HCT116 (cell line): ENCODE measurements around the gene AMACR. TPM values are rescaled to one million over a fixed set of nuclear protein-coding genes. Genes with fewer than 3 reads are reported as not detected.

Experiments
- CBX3 ChIP-seq: IDR thresholded peaks from 2 replicates; pipeline ENCODE4 v1.6.1; 2012; ENCODE audit warnings: low read depth
- CEBPB ChIP-seq: IDR thresholded peaks from 2 replicates; pipeline ENCODE4 v1.6.1; 2012; ENCODE audit warnings: low read depth
- ELF1 ChIP-seq: IDR thresholded peaks from 2 replicates; pipeline ENCODE4 v1.6.1; 2012; ENCODE audit warnings: low read depth, borderline replicate concordance
- FOSL1 ChIP-seq: IDR thresholded peaks from 2 replicates; pipeline ENCODE4 v1.6.1; 2012; ENCODE audit warnings: low read depth
- SP1 ChIP-seq: IDR thresholded peaks from 2 replicates; pipeline ENCODE4 v1.6.1; 2012; ENCODE audit warnings: low read depth
- SRF ChIP-seq: IDR thresholded peaks from 2 replicates; pipeline ENCODE4 v1.6.1; 2012; ENCODE audit warnings: low read depth
- YY1 ChIP-seq: IDR thresholded peaks from 2 replicates; pipeline ENCODE4 v1.6.1; 2011; ENCODE audit warnings: low read length, low read depth, moderate library complexity, mild to moderate bottlenecking; ENCODE audit not compliant: insufficient replicate concordance; ENCODE audit errors: extremely low read depth
- ZBTB33 ChIP-seq: IDR thresholded peaks from 2 replicates; pipeline ENCODE4 v1.6.1; 2011; ENCODE audit warnings: mild to moderate bottlenecking, low read length, moderate library complexity; ENCODE audit not compliant: insufficient replicate concordance; ENCODE audit errors: extremely low read depth
- ZNF274 ChIP-seq: fragments of 200-500 bp; sonication (Bioruptor generic); IDR thresholded peaks from 2 replicates; pipeline ENCODE4 v1.6.1; 2014; ENCODE audit warnings: mild to moderate bottlenecking, low read depth, low read length, inconsistent platforms
- total RNA-seq: library from RNA; stranded (reverse); gene quantifications from one replicate; pipeline ENCODE4 v1.2.1, GENCODE V29; 2021; ENCODE audit not compliant: unreplicated experiment
- TF ChIP-seq, protein P1 (sequence below), 3 experiments: fragments of 200-600 bp in 1 of 3; sonication (generic) in 1 of 3; IDR thresholded peaks in 2 of 3; conservative IDR thresholded peaks in 1 of 3; 2 replicates each; pipeline ENCODE4 v1.5.1; 2012 to 2017; ENCODE audit warnings: low read depth in 2 of 3, low read length in 2 of 3, antibody characterized with exemption in 1 of 3, borderline replicate concordance in 1 of 3, control low read depth in 1 of 3, mild to moderate bottlenecking in 1 of 3, mixed read lengths in 1 of 3, mixed run types in 1 of 3, moderate library complexity in 1 of 3; ENCODE audit not compliant: insufficient read depth in 1 of 3
- TF ChIP-seq, protein P2 (sequence below): IDR thresholded peaks from 2 replicates; pipeline ENCODE4 v1.6.1; 2012

AMACR gene
- total RNA-seq, 1 experiment from 2014 or later = 4.3 TPM

- TF ChIP-seq, protein P1, sequence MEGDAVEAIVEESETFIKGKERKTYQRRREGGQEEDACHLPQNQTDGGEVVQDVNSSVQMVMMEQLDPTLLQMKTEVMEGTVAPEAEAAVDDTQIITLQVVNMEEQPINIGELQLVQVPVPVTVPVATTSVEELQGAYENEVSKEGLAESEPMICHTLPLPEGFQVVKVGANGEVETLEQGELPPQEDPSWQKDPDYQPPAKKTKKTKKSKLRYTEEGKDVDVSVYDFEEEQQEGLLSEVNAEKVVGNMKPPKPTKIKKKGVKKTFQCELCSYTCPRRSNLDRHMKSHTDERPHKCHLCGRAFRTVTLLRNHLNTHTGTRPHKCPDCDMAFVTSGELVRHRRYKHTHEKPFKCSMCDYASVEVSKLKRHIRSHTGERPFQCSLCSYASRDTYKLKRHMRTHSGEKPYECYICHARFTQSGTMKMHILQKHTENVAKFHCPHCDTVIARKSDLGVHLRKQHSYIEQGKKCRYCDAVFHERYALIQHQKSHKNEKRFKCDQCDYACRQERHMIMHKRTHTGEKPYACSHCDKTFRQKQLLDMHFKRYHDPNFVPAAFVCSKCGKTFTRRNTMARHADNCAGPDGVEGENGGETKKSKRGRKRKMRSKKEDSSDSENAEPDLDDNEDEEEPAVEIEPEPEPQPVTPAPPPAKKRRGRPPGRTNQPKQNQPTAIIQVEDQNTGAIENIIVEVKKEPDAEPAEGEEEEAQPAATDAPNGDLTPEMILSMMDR (IDR thresholded peaks at IDR 0.05 in 2 of 3, conservative IDR thresholded peaks at IDR 0.05 in 1 of 3; ENCODE audit: borderline replicate concordance in 1 of 3, insufficient read depth in 1 of 3, low read depth in 2 of 3, low read length in 2 of 3) = no peak
- TF ChIP-seq SRF (no peak), SP1 (no peak), YY1 (no peak), CEBPB (no peak), FOSL1 (no peak), CBX3 (no peak), ZNF274 (no peak), ZBTB33 (no peak), ELF1 (no peak)
- TF ChIP-seq, protein P2, sequence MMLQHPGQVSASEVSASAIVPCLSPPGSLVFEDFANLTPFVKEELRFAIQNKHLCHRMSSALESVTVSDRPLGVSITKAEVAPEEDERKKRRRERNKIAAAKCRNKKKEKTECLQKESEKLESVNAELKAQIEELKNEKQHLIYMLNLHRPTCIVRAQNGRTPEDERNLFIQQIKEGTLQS = no peak
These were observed 49.7 kb downstream of the AMACR start (continued) for GRCh38 chr5:33958176-33958575.
